Dedifferentiated amniotic fluid mesenchymal stem cell (primary cell): ENCODE measurements around the gene SCP2.

ENCODE experiments used
- DNase-seq: peaks from one replicate; pipeline ENCODE4 v3.0.0-alpha.2; 2016; ENCODE audit errors: extremely low spot score

SCP2 gene

DNA sequence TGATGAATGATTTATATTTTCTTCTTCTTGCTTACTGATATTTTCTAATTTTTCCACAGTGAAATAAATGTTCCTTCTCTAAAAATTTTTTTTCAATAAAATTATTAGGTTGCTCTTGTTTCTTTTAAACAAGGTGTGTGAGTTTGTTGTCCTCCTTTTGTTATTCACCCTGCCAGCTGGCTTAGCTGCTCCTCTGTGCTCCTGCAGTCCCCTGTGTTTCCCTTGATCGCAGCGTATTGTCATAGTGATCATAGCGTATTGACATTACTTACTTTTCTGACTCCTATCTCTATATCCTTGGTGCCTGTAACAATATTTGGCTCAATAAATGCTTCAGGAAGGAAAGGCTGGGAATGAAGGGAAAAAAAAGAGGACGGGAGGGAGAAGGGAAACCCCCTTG is 110.1 kb downstream of the SCP2 start:
- DNase-seq = no peak

DNA sequence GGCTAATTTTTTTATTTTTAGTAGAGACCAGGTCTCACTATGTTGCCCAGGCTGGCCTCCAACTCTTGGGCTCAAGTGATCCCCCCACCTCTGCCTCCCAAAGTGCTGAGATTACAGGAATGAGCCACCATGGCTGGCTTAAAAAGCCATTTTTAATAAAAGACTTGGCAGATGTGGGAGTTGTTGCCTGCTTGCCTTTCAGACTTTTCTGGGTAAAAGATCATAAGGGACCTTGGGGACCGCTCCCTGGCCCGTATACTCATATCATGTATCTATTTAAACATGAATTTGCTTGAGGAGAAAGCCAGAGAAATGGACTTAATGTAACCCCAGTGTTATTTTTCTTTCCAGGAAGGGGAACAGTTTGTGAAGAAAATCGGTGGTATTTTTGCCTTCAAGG is 111.5 kb downstream of the SCP2 start:
- no peak for DNase-seq

DNA sequence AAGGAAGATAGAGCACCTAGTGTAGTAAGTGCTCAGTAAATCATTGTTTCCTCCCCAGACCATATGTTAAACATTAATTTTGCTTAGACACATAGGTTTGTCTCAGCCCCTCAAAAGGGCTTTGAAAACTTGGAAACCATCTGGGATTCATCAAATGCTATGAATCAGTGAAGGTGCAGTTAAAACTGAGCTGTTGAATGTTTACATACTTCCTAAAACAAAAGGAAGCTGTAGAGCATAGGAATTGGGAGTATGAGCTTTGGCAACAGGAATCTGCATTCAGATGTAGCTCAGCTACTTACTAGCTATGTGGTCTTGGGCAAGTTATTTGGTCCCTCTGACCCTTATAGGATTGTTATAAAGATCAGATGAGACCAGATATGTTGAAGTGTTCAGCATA is 116.2 kb downstream of the SCP2 start:
- DNase-seq = peak; percentile 65

DNA sequence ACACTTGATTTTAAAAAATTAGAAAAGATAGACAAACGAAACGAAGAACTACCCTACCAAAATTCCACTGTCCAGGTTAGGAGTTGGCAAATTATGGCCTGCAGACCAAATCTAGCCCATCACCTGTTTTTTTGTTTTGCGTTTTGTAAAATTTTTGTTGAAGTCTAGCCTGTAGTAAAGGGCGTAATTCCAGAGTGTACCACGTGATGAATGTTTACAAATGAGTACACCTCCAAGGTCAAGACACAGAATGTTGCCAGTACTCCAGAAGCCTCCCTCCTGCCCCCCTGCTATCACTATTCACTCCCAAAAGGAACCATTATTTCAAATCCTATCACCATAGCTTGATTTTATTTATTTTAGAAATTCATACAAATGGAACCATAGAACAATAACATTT is 117.8 kb downstream of the SCP2 start:
- DNase-seq = peak; percentile 8

DNA sequence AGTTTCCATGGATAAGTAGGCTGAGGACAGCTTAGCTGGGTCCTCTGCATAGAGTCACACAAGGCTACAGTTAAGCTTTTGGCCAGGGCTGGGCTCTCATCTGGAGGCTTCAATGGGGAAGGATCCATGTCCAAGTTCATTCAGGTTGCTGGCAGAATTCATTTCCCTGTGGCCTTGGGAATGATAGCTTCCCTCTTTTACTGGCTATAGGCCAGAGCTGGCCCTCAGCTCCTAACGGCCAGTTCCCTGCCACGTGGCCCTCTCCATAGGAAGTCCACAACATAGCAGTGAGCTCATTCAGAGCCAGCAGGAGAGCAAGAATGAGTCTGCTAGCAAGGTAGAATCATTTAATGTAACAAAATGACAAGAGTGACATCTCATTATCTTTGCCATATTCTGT is 119.9 kb downstream of the SCP2 start:
- DNase-seq = no peak

DNA sequence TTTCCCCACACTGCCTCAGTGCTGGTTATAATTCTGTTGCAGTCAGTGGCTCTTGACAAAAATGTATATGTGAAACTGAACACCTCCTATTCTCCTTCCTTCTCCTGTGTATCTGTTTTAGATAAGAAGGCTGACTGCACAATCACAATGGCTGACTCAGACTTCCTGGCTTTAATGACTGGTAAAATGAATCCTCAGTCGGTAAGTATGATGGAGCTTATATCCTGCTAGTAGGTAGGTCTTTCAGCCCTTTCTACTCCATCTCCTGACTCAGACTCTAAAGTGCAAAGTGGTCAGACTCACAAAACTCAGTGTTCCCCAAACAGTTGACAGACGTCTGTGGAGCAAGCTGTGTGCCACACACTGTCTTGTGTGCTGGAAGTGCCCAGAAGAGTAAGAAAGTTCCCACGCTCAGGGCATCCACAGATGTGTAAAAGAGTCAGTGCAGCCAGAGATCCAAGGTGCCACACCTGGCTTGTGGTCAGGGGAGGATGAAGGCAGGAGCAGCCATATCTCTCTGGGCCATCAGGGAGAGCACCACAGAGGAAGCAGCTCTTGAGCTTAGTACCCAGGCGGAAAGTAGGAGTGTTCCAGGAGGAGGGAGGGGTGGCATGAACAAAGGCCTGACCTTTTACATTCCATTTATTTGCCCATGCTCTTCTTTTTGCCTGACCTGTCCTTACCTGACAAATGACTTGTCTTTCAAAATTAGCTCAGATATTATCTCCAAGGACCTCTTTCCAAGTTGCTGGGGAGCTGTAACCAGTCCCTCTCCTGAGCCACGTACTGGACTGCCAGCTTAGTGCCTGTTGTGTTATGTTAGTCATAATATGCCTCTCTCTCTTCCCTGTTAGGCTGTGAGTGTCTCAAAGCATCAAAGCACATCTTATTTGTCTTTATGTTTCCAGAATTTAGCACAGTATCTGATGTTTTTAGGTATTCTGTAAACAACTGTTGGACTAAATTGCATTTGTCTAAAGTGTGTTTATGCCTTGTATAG is 121.0 kb downstream of the SCP2 start:
- peak; percentile 9 for DNase-seq

DNA sequence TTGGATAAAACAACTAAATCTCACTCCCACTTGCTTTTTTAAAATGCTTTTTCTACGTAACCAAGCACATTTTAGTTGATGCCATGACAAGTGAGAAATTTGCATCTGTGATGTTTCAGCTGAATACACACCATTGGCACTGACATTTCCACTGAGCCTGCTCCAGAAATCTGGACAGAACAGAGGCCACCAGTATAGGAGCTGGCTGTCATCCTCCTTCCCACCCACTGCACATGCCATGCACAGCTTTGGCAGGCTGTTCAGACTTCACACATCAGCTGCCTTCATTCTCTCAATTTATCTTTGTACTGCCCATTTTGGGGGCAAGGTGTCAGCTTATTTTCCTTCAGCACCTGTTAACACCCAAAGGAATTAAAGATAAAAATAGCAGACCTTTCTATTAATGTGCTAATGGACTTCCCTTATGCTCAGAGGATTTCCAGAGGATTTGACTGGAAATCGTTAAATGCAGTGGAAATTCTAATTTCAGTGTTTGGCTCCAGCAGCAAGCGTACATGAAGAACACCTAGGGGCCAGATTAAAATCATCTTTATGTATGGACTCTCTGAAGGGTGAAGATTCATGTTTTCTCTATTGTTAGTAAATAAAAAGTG is 122.0 kb downstream of the SCP2 start:
- DNase-seq = peak; percentile 5

DNA sequence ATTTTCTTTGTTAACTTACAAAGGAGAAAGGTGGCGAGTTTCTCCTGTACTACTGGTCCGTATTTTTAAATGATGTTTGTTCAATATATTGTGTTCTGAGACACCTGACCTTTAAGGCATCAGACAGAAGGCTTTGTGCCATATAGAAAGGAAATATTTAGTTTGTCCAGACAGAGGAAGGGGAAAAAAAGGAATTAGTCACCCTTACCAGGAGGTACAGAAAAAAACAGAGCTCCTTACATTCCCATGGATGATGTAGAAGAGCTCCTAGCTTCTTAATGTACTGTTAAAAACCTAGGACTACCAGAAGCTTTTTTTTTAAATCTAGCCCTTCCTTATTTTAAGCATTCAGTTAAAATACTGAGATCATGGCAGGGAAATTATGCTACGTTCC is 122.5 kb downstream of the SCP2 start:
- no peak for DNase-seq

DNA sequence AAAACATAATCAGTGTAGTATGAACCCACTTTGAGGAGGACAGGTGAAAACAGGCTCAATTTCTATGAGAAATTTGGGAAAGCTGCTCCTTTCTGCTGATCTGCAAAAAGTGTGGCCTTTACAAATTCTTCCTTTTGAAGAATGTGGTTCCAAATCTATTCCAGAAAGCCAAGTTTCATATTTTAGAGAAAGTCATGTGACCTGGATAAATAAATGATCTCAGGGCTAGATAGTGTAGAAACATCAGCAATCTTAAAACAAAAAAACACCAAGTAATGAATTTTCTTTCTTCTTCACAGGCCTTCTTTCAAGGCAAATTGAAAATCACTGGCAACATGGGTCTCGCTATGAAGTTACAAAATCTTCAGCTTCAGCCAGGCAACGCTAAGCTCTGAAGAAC is 123.2 kb downstream of the SCP2 start:
- no peak for DNase-seq

DNA sequence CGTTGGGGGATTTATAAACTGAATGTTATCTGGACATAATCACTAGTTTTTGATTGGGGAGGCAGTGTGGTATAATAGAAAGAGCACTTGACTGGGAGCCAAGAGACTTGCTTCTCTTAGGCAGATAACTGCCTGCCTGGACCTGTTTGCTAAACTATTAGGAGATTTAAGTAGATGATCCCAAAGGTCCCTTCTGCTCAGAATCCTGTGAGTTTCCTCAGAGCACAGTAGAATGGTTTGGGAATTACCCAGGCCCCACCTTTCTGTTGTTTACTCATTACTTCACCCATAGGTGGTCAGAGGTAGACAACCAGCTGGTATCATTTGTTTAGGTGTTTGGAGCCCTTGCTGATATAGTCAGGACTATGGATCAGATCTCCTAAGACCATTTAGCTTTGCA is 124.6 kb downstream of the SCP2 start:
- no peak for DNase-seq

DNA sequence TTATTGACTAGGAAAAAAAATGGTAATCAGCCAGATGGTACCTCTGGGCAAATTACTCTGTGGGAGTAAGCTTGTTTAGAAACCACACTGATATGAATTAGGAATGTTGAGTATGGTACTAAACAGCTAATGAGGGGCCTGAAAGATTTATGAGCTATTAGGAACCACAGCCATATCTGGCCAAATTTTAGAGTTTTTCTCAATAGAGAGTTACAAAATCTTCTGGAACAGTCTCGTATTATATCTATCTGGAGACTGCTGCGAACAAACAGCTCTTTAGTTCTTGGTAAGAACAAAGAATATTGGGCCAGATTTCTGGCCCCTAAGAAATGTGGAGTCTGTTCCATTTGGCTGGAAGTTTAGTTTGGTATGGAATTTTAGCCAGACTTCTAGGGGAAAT is 130.1 kb downstream of the SCP2 start:
- DNase-seq = no peak

DNA sequence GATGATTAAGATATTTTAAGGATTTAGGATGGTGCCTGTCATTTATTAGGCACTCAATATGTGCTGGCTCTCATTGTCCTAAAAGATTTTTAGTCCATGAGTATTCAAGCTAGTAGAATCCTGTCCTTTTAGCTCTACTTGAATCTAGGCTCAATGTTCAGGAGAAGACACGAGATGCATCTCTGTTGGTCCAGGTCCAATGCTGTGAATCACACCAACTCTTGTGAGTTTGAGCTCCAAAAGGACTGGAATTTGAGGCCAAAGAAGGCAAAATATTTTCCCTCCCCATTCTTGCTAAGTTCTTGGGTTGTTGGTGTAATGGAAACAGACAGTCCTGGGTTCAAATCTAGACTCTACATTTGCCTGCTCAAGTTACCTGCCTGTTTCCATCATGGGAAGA is 133.5 kb downstream of the SCP2 start:
- peak; percentile 42 for DNase-seq

DNA sequence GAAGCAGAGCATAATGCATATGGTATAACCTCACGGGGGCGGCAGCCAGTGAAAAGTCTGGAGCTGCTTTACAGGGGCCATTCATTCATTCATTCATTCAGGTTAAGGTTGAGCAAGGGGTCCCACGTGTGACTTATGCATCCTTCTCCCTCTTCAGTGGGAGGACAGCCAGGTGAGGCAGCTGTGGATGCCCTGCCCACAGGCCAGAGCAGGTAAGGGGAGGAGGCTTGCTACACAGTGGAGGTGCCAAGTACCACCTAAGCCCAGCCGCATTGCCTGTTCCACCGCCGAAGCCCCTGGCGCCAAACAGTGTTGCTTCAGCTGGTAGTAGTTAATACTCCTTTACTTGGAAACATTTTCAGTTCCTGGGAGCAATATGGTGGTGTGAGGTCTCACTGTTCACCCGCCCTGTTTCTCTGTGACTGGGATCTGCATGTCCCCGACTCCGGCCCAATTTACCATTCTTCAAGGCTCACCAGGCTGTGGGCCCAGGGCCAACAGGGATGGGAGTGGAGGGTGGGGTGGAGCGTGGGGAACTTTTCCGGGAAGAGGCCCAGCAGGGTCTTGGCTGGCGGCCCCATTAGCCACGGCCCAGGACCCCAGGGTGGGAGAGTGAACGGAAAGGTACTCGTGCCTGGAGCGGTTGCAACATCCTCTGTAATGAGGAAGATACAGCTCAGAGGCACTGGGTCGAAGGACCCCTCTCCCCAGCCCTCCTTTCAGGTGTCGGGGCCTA is 134.2 kb downstream of the SCP2 start:
- DNase-seq = no peak

DNA sequence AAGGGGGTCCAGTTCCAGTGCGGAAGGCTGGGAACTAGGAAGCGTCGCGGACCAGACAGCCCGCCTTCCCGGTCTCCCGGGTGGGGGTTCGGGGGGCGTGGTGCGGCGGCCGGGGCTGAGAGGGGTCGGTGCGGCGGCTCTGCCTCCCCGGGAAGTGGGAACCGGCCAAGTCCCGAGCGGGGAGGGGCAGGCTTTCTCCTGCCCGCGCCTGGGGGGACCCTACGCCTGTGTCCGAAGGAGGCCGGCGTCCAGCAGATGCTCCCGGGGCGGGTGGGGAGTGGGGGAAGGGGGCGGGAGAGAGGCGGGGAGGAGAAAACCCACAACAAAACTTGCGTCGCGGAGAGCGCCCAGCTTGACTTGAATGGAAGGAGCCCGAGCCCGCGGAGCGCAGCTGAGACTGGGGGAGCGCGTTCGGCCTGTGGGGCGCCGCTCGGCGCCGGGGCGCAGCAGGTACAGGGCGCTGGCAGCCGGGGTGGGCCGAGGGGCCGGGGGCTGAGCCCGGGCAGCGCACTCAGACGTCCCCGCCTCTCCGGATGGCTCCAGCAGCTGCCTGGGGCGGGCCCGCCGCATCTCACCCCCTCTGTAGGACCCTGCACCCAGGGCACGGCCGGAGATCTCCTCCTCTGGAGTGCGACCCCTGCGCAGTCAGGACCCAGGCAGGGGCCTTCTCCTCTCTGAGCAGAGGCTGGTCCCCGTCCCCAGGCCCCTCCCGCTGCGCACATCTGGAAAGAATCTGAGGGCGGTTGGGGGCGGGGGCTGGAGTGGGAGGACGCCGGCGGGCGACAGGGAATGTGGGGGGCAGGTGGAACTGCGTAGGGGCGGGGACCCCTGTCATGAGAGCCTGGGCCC is 135.0 kb downstream of the SCP2 start, which contains the start of gene PODN:
TSS of gene PODN (plus strand) at position 355 of the 849 bp plus-strand sequence. CDS start 7,643 bp downstream, outside the sequence.
- DNase-seq = no peak

DNA sequence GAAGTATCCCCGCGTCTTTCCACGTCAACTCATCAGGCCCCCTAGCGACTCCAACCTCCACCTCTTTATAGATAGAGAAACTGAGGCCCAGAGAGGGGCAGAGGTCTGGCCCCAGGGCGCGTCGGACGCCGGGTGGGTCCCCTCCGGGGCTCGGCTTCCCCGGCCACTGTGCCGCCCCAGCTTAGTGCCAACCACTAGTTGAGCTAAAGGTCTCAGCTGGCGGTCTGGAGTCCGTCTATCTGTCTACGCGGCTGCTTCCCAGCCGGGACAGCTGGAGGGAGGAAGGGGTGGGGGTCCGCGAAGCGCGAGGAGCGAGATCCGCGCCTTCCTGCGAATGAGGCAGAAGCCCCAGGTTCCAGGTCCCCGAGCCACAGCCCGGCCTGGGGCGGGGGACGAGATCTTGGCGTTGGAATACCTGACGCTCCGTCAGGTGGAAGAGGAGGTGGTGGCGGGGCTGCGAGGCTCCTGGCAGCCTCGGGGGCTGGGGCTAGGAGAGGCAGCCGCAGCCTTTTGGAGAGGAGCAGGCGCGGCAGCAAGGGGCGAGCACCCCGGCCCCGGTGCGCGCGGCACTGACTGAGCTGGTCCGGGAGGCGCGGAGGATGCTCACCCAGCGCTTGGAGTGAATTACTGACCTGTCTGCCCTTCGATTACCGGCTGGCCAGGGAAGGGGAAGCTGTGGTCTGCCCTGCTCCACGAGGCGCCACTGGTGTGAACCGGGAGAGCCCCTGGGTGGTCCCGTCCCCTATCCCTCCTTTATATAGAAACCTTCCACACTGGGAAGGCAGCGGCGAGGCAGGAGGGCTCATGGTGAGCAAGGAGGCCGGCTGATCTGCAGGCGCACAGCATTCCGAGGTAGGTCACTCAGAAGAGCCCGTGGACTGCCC is 135.9 kb downstream of the SCP2 start:
- no peak for DNase-seq

DNA sequence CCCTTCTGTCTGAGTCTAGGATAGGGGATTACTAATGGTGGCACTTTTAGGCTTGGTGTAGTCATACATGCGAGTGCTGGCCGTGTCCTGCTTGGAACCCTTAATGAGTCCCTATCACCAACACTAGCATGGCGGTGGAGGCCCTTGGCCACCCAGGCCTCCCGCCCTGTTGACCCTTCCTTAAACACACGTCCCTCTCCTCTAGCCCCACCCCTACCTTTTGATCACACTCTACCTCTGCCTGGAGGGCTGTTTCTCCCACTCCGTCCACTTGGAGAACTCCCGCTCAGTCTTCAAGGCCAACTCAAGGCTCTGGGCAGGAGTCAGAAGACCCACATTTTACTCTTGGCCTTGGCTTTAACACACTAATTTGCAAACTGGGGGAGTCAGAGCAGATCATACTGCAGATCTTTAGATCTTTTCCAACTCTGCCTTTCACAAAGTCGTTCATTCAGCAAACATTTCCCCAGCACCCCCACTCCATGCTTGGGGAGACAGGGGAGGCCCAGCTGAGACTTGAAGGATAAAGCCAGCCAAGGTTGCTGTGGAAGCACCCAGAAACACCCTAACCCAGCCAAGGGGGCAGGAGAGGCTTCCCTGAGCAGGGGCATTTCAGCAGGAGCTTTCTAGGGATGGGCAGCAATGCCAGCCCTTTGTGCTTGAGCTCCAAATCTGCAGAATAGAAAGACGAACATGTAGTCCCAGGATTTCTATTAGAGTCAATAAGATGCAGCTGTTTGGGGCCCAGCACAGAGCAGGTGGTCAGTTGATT is 136.9 kb downstream of the SCP2 start:
- DNase-seq = no peak

DNA sequence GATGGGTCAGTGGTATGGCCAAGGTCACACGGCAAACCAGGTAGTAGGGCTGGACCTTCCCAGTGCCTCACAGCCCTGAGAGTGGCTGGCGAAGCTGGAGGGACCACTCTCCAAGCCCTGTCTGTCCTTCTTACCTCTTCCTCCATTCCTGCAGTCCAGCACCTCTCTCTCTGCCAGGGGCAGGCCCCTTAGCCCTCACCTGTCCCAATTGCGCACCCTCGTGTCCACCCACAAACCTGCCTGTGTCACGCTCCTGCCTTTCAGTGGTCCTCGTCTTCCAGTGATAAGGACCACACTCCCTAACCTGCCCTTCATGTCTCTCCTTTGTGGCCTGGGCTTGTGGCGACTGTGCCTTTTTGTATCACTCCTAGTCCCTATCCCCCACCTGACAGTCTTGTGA is 138.3 kb downstream of the SCP2 start:
- no peak for DNase-seq

DNA sequence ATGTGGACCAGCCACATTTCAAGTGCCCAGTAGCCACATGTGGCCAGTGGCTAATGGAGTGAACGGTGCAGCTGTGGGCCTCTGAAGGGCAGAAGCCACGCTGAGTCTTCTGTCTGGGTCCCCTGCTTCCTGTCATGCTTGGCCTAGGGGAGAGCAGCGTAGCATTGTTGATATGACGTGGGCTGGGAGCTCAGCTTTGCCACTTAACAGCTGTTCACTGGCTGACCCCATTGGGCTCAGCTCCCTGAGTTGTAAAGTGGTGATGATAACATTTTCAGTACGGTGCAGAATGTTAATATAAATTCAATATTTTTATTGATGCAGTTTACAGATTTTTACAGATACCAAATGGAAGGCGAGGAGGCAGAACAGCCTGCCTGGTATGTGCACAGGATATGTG is 139.4 kb downstream of the SCP2 start:
- DNase-seq = no peak

DNA sequence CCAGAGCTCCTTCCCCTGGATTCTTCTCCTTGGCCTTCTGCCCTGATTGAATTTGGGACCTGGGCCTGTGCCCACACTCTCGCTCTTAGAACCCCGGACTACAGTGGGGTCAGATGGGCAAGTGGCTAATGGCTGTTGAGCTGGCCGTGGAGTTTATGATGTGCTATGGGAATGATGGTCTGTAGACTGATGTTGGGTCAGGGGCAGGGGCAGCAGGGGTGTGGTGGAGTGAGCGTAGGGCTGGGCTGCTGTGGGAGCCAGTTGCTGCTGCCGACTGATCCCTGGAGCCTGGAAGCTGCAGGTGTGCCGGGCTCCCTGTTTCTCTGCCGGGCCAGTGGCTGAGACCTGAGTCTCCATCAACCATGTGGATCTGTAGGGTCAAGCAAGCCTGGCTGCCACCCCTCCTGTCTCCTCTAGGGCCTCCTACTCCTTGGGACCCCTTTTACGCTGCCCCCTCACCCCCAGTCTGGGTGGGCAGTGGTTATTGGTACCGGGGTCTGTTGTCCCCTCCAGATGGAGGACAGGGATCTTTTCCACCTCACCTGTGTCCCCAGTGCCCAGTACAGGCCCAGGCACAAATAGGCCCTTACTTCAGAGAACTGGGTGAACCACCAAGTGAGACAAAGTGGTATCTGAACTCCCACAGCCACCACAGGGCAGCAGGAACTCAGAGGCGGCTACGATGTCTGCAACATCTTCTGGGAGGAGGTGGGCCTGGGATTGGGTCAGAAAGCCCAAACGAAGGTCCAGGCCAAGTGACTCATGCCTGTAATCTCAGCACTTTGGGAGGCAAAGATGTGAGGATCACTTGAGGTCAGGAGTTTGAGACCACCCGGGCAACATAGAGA is 140.0 kb downstream of the SCP2 start:
- no peak for DNase-seq
